Liver (tissue), 9 donors: ENCODE measurements around the gene STK11. TPM values are rescaled to one million over a fixed set of nuclear protein-coding genes. Genes with fewer than 3 reads are reported as not detected.

ENCODE experiments used
- DNase-seq: peaks from one replicate; pipeline ENCODE4 v3.0.0-alpha.2; 2017; ENCODE audit warnings: low spot score
- H3K27ac ChIP-seq, 2 donors: one replicate each; pipeline ENCODE4 v1.7.0; 2013; ENCODE audit warnings: inconsistent platforms in 2 of 2, low read length in 2 of 2, control low read depth in 1 of 2, low read depth in 1 of 2, mild to moderate bottlenecking in 1 of 2
- H3K27me3 ChIP-seq, 4 donors: one replicate each; pipeline versions ENCODE4 v1.6.1 to v1.7.0; 2013; ENCODE audit warnings: low read length in 3 of 4, inconsistent platforms in 1 of 4, mild to moderate bottlenecking in 1 of 4, moderate library complexity in 1 of 4; ENCODE audit not compliant: control insufficient read depth in 4 of 4, insufficient read depth in 4 of 4
- H3K36me3 ChIP-seq, 4 donors: one replicate each; pipeline versions ENCODE4 v1.6.1 to v1.7.0; 2013; ENCODE audit warnings: low read length in 3 of 4, mild to moderate bottlenecking in 3 of 4, low read depth in 1 of 4, moderate library complexity in 1 of 4; ENCODE audit not compliant: control insufficient read depth in 4 of 4, insufficient read depth in 3 of 4
- H3K4me1 ChIP-seq, 4 donors: one replicate each; pipeline versions ENCODE4 v1.6.1 to v1.7.0; 2013; ENCODE audit warnings: low read length in 3 of 4, mild to moderate bottlenecking in 3 of 4, moderate library complexity in 1 of 4; ENCODE audit not compliant: control insufficient read depth in 4 of 4, insufficient read depth in 4 of 4
- H3K4me3 ChIP-seq, 3 donors: one replicate each; pipeline versions ENCODE4 v1.6.1 to v1.7.0; 2013; ENCODE audit warnings: low read length in 3 of 3, control low read depth in 1 of 3, low read depth in 1 of 3, mild to moderate bottlenecking in 1 of 3
- H3K9ac ChIP-seq, 2 donors: one replicate each; pipeline ENCODE4 v1.7.0; 2013; ENCODE audit warnings: low read length in 2 of 2, mild to moderate bottlenecking in 2 of 2, moderate library complexity in 2 of 2, control low read depth in 1 of 2, low read depth in 1 of 2
- H3K9me3 ChIP-seq, 4 donors: one replicate each; pipeline versions ENCODE4 v1.6.1 to v1.7.0; 2013; ENCODE audit warnings: low read length in 3 of 4; ENCODE audit not compliant: control insufficient read depth in 4 of 4
- EGR1 ChIP-seq, 2 donors: IDR thresholded peaks; 2 replicates each; pipeline ENCODE4 v1.6.1; 2016 to 2018; ENCODE audit warnings: antibody characterized with exemption in 2 of 2, low read depth in 2 of 2
- FOXA1 ChIP-seq: IDR thresholded peaks from 2 replicates; pipeline ENCODE4 v1.6.1; 2016; ENCODE audit warnings: antibody characterized with exemption
- FOXA2 ChIP-seq: IDR thresholded peaks from 2 replicates; pipeline ENCODE4 v1.6.1; 2016; ENCODE audit warnings: antibody characterized with exemption
- GABPA ChIP-seq, 2 donors: IDR thresholded peaks in 1 of 2; conservative IDR thresholded peaks in 1 of 2; 2 replicates each; pipeline ENCODE4 v1.6.1; 2016; ENCODE audit warnings: antibody characterized with exemption in 2 of 2, mild to moderate bottlenecking in 1 of 2, moderate library complexity in 1 of 2
- HNF4A ChIP-seq, 2 donors: conservative IDR thresholded peaks; 2 replicates each; pipeline ENCODE4 v1.6.1; 2016; ENCODE audit warnings: antibody characterized with exemption in 2 of 2, mild to moderate bottlenecking in 2 of 2
- HNF4G ChIP-seq: IDR thresholded peaks from 2 replicates; pipeline ENCODE4 v1.6.1; 2016; ENCODE audit warnings: antibody characterized with exemption
- RXRA ChIP-seq, 2 donors: IDR thresholded peaks; 2 replicates each; pipeline ENCODE4 v1.6.1; 2017 to 2018; ENCODE audit warnings: antibody characterized with exemption in 2 of 2, mild to moderate bottlenecking in 1 of 2
- SP1 ChIP-seq: IDR thresholded peaks from 2 replicates; pipeline ENCODE4 v1.6.1; 2018; ENCODE audit warnings: antibody characterized with exemption, mild to moderate bottlenecking
- TAF1 ChIP-seq: conservative IDR thresholded peaks from 2 replicates; pipeline ENCODE4 v1.6.1; 2016; ENCODE audit warnings: antibody characterized with exemption, mild to moderate bottlenecking
- YY1 ChIP-seq: IDR thresholded peaks from 2 replicates; pipeline ENCODE4 v1.6.1; 2016; ENCODE audit warnings: antibody characterized with exemption, mild to moderate bottlenecking
- WGBS: extraction: QIAGEN DNeasy Blood & Tissue Kit; methylation state at CpG from one replicate; pipeline ENCODE4 v1.1.7; 2013; 5-methylcytosine and 5-hydroxymethylcytosine counted together
- polyA plus RNA-seq, 2 donors: library from polyadenylated mRNA; stranded (reverse) in 1 of 2; unstranded in 1 of 2; fragments of 200-250 nt in 1 of 2; fragments of >200 nt in 1 of 2; fragmentation: Nextera tagmentation in 1 of 2; extraction: Ambion mirVana in 1 of 2; gene quantifications; one replicate each; pipeline versions ENCODE4 v1.2.1 to v1.2.3, GENCODE V29; 2013 to 2015
- total RNA-seq, 2 donors: library from RNA; depleted of rRNA; stranded (reverse); fragments of >200 nt; gene quantifications; one replicate each; pipeline ENCODE4 v1.2.3, GENCODE V29; 2014
- TF ChIP-seq, protein P1 (sequence below): IDR thresholded peaks from 2 replicates; pipeline ENCODE4 v1.6.1; 2016; ENCODE audit warnings: antibody characterized with exemption, mild to moderate bottlenecking
- TF ChIP-seq, protein P2 (sequence below): IDR thresholded peaks from 2 replicates; pipeline ENCODE4 v1.6.1; 2016; ENCODE audit warnings: antibody characterized with exemption
- TF ChIP-seq, protein P3 (sequence below): IDR thresholded peaks from 2 replicates; pipeline ENCODE4 v1.6.1; 2016; ENCODE audit warnings: antibody characterized with exemption
- TF ChIP-seq, protein P4 (sequence below): fragments of 150-350 bp; IDR thresholded peaks from 2 replicates; pipeline ENCODE4 v1.5.1; 2017; ENCODE audit warnings: improper control_type of control experiment, low read depth, low read length; ENCODE audit not compliant: missing input control
- donor health status: healthy.
- donor health status: healthy.
- donor health status: healthy.
- donor health status: healthy.
- donor health status: healthy.

STK11 gene
- total and polyA plus RNA-seq, 4 donors: 3.0 to 126 (median 35.5) TPM

DNA sequence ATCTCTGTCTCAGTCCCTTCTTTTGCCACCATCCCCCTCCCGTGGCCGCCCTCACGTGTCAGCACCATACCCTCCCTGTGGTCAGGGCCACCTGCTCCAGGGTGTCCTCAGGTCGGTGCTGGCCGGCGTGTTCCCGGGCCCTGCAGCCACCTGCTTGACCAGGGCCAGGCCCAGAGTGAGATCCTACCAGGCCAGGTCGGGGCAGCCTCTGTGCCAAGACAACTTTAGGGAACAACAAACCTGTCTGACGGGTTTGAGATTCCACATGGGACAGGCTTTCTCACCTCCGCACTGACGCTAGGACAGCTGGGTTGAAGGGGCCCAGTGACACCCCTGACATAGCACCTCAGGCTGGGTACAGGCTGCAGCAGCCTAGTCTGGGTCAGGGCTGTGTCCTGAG, 24.0 kb upstream of the STK11 start:
- H3K27ac ChIP-seq: no peak overlapping the region
- 85% methylated on average over 11 of the region's 11 CpGs for WGBS

DNA sequence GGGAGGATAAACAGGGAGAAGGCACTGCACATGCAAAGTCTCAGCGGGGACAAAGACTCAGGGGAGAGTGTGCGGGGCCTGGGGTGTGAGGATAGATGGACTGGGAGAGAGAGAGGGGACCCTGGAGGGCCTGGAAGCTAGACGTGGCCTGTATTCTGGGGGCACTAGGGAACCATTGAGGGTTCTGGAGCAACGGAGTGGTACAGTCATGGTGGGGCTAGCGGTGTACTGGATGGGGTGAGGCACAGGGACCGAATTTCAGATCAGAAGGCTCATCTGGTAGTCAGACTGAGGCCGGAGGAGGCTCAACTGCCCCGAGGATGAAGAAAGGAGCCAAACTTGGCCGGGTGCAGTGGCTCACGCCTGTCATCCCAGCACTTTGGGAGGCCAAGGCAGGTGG, 23.5 kb upstream of the STK11 start:
- TF ChIP-seq GABPA (IDR thresholded peaks at IDR 0.05 in 1 of 2, conservative IDR thresholded peaks at IDR 0.05 in 1 of 2) (no peak), RXRA (IDR thresholded peaks at IDR 0.05) (no peak), YY1 (no peak), FOXA1 (no peak), HNF4A (conservative IDR thresholded peaks at IDR 0.05) (no peak), TAF1 (no peak), EGR1 (IDR thresholded peaks at IDR 0.05; ENCODE audit: low read depth in 2 of 2) (no peak), HNF4G (no peak)
- TF ChIP-seq, protein P1, sequence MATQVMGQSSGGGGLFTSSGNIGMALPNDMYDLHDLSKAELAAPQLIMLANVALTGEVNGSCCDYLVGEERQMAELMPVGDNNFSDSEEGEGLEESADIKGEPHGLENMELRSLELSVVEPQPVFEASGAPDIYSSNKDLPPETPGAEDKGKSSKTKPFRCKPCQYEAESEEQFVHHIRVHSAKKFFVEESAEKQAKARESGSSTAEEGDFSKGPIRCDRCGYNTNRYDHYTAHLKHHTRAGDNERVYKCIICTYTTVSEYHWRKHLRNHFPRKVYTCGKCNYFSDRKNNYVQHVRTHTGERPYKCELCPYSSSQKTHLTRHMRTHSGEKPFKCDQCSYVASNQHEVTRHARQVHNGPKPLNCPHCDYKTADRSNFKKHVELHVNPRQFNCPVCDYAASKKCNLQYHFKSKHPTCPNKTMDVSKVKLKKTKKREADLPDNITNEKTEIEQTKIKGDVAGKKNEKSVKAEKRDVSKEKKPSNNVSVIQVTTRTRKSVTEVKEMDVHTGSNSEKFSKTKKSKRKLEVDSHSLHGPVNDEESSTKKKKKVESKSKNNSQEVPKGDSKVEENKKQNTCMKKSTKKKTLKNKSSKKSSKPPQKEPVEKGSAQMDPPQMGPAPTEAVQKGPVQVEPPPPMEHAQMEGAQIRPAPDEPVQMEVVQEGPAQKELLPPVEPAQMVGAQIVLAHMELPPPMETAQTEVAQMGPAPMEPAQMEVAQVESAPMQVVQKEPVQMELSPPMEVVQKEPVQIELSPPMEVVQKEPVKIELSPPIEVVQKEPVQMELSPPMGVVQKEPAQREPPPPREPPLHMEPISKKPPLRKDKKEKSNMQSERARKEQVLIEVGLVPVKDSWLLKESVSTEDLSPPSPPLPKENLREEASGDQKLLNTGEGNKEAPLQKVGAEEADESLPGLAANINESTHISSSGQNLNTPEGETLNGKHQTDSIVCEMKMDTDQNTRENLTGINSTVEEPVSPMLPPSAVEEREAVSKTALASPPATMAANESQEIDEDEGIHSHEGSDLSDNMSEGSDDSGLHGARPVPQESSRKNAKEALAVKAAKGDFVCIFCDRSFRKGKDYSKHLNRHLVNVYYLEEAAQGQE: no peak
- TF ChIP-seq, protein P2, sequence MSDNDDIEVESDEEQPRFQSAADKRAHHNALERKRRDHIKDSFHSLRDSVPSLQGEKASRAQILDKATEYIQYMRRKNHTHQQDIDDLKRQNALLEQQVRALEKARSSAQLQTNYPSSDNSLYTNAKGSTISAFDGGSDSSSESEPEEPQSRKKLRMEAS: no peak
- H3K9me3 ChIP-seq: no peaks in the 10 kb centered on the region
- H3K4me1 ChIP-seq: peaks cover 0 to 7% (median 4%) of the 10 kb centered on the region in 4 donors
- no peak overlapping the region for H3K4me3 ChIP-seq
- no peak for DNase-seq
- H3K9ac ChIP-seq: no peak overlapping the region
- no peaks in the 10 kb centered on the region for H3K36me3 ChIP-seq
- H3K27ac ChIP-seq: no peak overlapping the region
- no peaks in the 10 kb centered on the region for H3K27me3 ChIP-seq
- WGBS: 95% methylated on average over 10 of the region's 10 CpGs

More for the DNA sequence above, 24.0 kb upstream of the STK11 start:
- TF ChIP-seq, protein P3, sequence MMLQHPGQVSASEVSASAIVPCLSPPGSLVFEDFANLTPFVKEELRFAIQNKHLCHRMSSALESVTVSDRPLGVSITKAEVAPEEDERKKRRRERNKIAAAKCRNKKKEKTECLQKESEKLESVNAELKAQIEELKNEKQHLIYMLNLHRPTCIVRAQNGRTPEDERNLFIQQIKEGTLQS: no peak
- TF ChIP-seq HNF4A (conservative IDR thresholded peaks at IDR 0.05) (no peak), GABPA (IDR thresholded peaks at IDR 0.05 in 1 of 2, conservative IDR thresholded peaks at IDR 0.05 in 1 of 2) (no peak), EGR1 (IDR thresholded peaks at IDR 0.05; ENCODE audit: low read depth in 2 of 2) (no peak), FOXA1 (no peak)
- no peak overlapping the region for H3K9ac ChIP-seq
- H3K4me3 ChIP-seq: no peak overlapping the region
- DNase-seq: no peak
- no peaks in the 10 kb centered on the region for H3K36me3 ChIP-seq
- H3K9me3 ChIP-seq: no peaks in the 10 kb centered on the region
- no peaks in the 10 kb centered on the region for H3K27me3 ChIP-seq
- H3K4me1 ChIP-seq: peaks cover 0 to 7% (median 4%) of the 10 kb centered on the region in 4 donors

DNA sequence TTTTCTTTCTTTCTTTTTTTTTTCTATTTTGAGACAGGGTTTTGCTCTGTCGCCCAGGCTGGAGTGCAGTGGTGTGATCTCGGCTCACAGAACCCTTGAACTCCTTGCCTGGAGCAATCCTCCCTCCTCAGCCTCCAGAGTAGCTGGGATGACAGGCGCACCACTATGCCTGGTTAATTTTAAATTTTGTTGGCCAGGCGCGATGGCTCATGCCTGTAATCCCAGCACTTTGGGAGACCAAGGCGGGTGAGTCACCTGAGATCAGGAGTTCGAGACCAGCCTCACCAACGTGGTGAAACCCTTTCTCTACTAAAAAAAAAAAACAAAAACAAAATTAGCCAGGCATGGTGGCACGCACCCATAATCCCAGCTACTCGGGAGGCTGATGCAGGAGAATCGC, 22.9 kb upstream of the STK11 start:
- DNase-seq: no peak
- no peaks in the 10 kb centered on the region for H3K9me3 ChIP-seq
- TF ChIP-seq FOXA1 (no peak), GABPA (IDR thresholded peaks at IDR 0.05 in 1 of 2, conservative IDR thresholded peaks at IDR 0.05 in 1 of 2) (no peak), HNF4A (conservative IDR thresholded peaks at IDR 0.05) (no peak), HNF4G (no peak), TAF1 (no peak), FOXA2 (no peak), SP1 (no peak)
- TF ChIP-seq, protein P1: no peak
- TF ChIP-seq, protein P2: no peak
- TF ChIP-seq, protein P4, sequence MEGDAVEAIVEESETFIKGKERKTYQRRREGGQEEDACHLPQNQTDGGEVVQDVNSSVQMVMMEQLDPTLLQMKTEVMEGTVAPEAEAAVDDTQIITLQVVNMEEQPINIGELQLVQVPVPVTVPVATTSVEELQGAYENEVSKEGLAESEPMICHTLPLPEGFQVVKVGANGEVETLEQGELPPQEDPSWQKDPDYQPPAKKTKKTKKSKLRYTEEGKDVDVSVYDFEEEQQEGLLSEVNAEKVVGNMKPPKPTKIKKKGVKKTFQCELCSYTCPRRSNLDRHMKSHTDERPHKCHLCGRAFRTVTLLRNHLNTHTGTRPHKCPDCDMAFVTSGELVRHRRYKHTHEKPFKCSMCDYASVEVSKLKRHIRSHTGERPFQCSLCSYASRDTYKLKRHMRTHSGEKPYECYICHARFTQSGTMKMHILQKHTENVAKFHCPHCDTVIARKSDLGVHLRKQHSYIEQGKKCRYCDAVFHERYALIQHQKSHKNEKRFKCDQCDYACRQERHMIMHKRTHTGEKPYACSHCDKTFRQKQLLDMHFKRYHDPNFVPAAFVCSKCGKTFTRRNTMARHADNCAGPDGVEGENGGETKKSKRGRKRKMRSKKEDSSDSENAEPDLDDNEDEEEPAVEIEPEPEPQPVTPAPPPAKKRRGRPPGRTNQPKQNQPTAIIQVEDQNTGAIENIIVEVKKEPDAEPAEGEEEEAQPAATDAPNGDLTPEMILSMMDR: no peak
- TF ChIP-seq, protein P3: no peak
- no peak overlapping the region for H3K9ac ChIP-seq
- WGBS: 94% methylated on average over 11 of the region's 11 CpGs
- H3K4me1 ChIP-seq: peaks cover 0 to 7% (median 4%) of the 10 kb centered on the region in 4 donors
- H3K27ac ChIP-seq: no peak overlapping the region
- no peaks in the 10 kb centered on the region for H3K27me3 ChIP-seq
- H3K36me3 ChIP-seq: no peaks in the 10 kb centered on the region
- no peak overlapping the region for H3K4me3 ChIP-seq
